Mesothelial cell of epicardium (in vitro differentiated cells): ENCODE measurements around the gene C10orf67. TPM values are rescaled to one million over a fixed set of nuclear protein-coding genes. Genes with fewer than 3 reads are reported as not detected.
A peak's percentile ranks its signal among the peaks of the same experiment; 100 is the strongest.
"Not testable (repeated sequence)": the region's sequence is repeated elsewhere in the genome, so short reads cannot be mapped to it uniquely, and the experiment has no call there.

Source experiments
- DNase-seq, 2 experiments: peaks; one replicate each; pipeline ENCODE4 v3.0.0; 2021; ENCODE audit warnings: low spot score in 2 of 2; ENCODE audit not compliant: unreplicated experiment in 2 of 2
- H3K27ac Mint-ChIP-seq: 2 replicates; pipeline ENCODE4 v1.8.0; 2021; ENCODE audit warnings: mixed read lengths
- H3K27me3 Mint-ChIP-seq: 2 replicates; pipeline ENCODE4 v1.8.0; 2021; ENCODE audit warnings: low read depth, mixed read lengths
- H3K36me3 Mint-ChIP-seq: 2 replicates; pipeline ENCODE4 v1.8.0; 2021; ENCODE audit warnings: mixed read lengths
- H3K4me1 Mint-ChIP-seq: 2 replicates; pipeline ENCODE4 v1.8.0; 2021; ENCODE audit warnings: mixed read lengths
- H3K4me3 Mint-ChIP-seq: 2 replicates; pipeline ENCODE4 v1.8.0; 2021; ENCODE audit warnings: mild to moderate bottlenecking, moderate library complexity, mixed read lengths
- H3K9me3 Mint-ChIP-seq: 2 replicates; pipeline ENCODE4 v1.8.0; 2021; ENCODE audit warnings: mixed read lengths
- CTCF ChIP-seq: fragments of 200-600 bp; sonication (generic); IDR thresholded peaks from one replicate; pipeline ENCODE4 v1.5.0; 2021; ENCODE audit warnings: antibody characterized with exemption; ENCODE audit not compliant: unreplicated experiment
- total RNA-seq: library from RNA; stranded (reverse); gene quantifications from 3 replicates; pipeline ENCODE4 v1.2.1, GENCODE V29; 2021

C10orf67 gene
- total RNA-seq, 1 donor from 2014 or later, result 0.11 TPM

GRCh38 chr10:23316406-23316805 lies 28.2 kb downstream of the C10orf67 start:
- H3K27ac Mint-ChIP-seq, result no peak overlapping the region
- TF ChIP-seq CTCF, result no peak
- no peak for DNase-seq
- H3K9me3 Mint-ChIP-seq, result no peaks in the 10 kb centered on the region
- no peak overlapping the region for H3K4me3 Mint-ChIP-seq
- peaks cover 17% of the 10 kb centered on the region for H3K27me3 Mint-ChIP-seq
- H3K4me1 Mint-ChIP-seq, result peaks cover 1% of the 10 kb centered on the region
- no peaks in the 10 kb centered on the region for H3K36me3 Mint-ChIP-seq

- Mint-ChIP-seq H3K27me3 (peaks cover 17% of the 10 kb centered on the region), H3K9me3 (no peaks in the 10 kb centered on the region), H3K27ac (no peak overlapping the region), H3K36me3 (no peaks in the 10 kb centered on the region), H3K4me3 (no peak overlapping the region), H3K4me1 (peaks cover 1% of the 10 kb centered on the region)
- TF ChIP-seq CTCF, result no peak
- DNase-seq, result no peak
Measured at GRCh38 chr10:23315966-23316365, 28.6 kb downstream of the C10orf67 start.

GRCh38 chr10:23314835-23315239 lies 29.8 kb downstream of the C10orf67 start:
- Mint-ChIP-seq H3K4me3 (no peak overlapping the region), H3K27me3 (peaks cover 26% of the 10 kb centered on the region), H3K36me3 (no peaks in the 10 kb centered on the region), H3K4me1 (peaks cover 1% of the 10 kb centered on the region), H3K27ac (no peak overlapping the region), H3K9me3 (no peaks in the 10 kb centered on the region)
- TF ChIP-seq CTCF, result peak; percentile 66
- DNase-seq, result no peak

GRCh38 chr10:23311034-23311433 lies 33.6 kb downstream of the C10orf67 start:
- no peak for DNase-seq
- H3K27me3 Mint-ChIP-seq, result peaks cover 53% of the 10 kb centered on the region
- no peaks in the 10 kb centered on the region for H3K9me3 Mint-ChIP-seq
- TF ChIP-seq CTCF, result no peak
- H3K4me3 Mint-ChIP-seq, result no peak overlapping the region
- H3K27ac Mint-ChIP-seq, result no peak overlapping the region
- no peaks in the 10 kb centered on the region for H3K4me1 Mint-ChIP-seq
- no peaks in the 10 kb centered on the region for H3K36me3 Mint-ChIP-seq

- no peak overlapping the region for H3K27ac Mint-ChIP-seq
- no peaks in the 10 kb centered on the region for H3K9me3 Mint-ChIP-seq
- no peak for TF ChIP-seq CTCF
- peaks cover 55% of the 10 kb centered on the region for H3K27me3 Mint-ChIP-seq
- no peaks in the 10 kb centered on the region for H3K4me1 Mint-ChIP-seq
- H3K4me3 Mint-ChIP-seq, result no peak overlapping the region
- DNase-seq, result no peak
- H3K36me3 Mint-ChIP-seq, result no peaks in the 10 kb centered on the region
Measured at GRCh38 chr10:23310404-23310803, 34.2 kb downstream of the C10orf67 start.

- not testable (repeated sequence) for H3K4me1 Mint-ChIP-seq, H3K4me3 Mint-ChIP-seq, H3K9me3 Mint-ChIP-seq, H3K27ac Mint-ChIP-seq, DNase-seq, H3K36me3 Mint-ChIP-seq
- H3K27me3 Mint-ChIP-seq, result peaks cover 60% of the 10 kb centered on the region
Measured at GRCh38 chr10:23299961-23300360, 44.6 kb downstream of the C10orf67 start.
